SK-MEL-5 (cell line): Measurements from ENCODE around the gene ANKH. TPM values are rescaled to one million over a fixed set of nuclear protein-coding genes. Genes with fewer than 3 reads are reported as not detected.

Source experiments
- DNase-seq: peaks from one replicate; pipeline ENCODE4 v3.0.0-alpha.2; 2016; ENCODE audit warnings: low read depth, low spot score
- in situ Hi-C: cut with HindIII; loops from 2 replicates; pipeline ENCODE4 v1.10.0; 2016; ENCODE audit warnings: low sequenced_read_pairs, high pct_unique_total_duplicates, low pct_unique_long_range_greater_than_20kb
- total RNA-seq: library from RNA; depleted of rRNA; stranded (reverse); fragments of >200 nt; shearing (Covaris generic); gene quantifications from 2 replicates; pipeline ENCODE4 v1.2.3, GENCODE V29; 2014

Gene ANKH
- total RNA-seq, 1 experiment from 2014 or later, result 35.0 TPM

GRCh38 chr5:14741131-14741530 is 130.4 kb downstream of the ANKH start:
- DNase-seq, result no peak
- in situ Hi-C loops, result no loop called here

GRCh38 chr5:14739981-14740380 is 131.6 kb downstream of the ANKH start:
- in situ Hi-C loops, result no loop called here
- DNase-seq, result no peak

GRCh38 chr5:14739538-14739937 is 132.0 kb downstream of the ANKH start:
- in situ Hi-C loops, result no loop called here
- DNase-seq, result peak; percentile 15

GRCh38 chr5:14738050-14738449 is 133.5 kb downstream of the ANKH start:
- DNase-seq, result peak; percentile 30
- in situ Hi-C loops, result no loop called here

- in situ Hi-C loops, result no loop called here
- DNase-seq, result no peak
Measured at GRCh38 chr5:14737291-14737690, 134.3 kb downstream of the ANKH start.

GRCh38 chr5:14735944-14736343 is 135.6 kb downstream of the ANKH start:
- peak; percentile 38 for DNase-seq
- in situ Hi-C loops, result no loop called here

- in situ Hi-C loops, result no loop called here
- DNase-seq, result no peak
Measured at GRCh38 chr5:14734396-14734795, 137.2 kb downstream of the ANKH start.

GRCh38 chr5:14733661-14734060 is 137.9 kb downstream of the ANKH start:
- in situ Hi-C loops, result no loop called here
- no peak for DNase-seq

GRCh38 chr5:14732991-14733390 is 138.6 kb downstream of the ANKH start:
- no peak for DNase-seq
- in situ Hi-C loops, result no loop called here

- in situ Hi-C loops, result no loop called here
Measured at GRCh38 chr5:14730881-14731280, 140.7 kb downstream of the ANKH start.

GRCh38 chr5:14730466-14730865 is 141.1 kb downstream of the ANKH start:
- in situ Hi-C loops, result no loop called here
- no peak for DNase-seq

More at GRCh38 chr5:14730881-14731280, 140.7 kb downstream of the ANKH start:
- DNase-seq, result no peak

GRCh38 chr5:14729448-14730385 is 141.9 kb downstream of the ANKH start:
- DNase-seq, result no peak
- in situ Hi-C loops, result no loop called here

- in situ Hi-C loops, result no loop called here
- DNase-seq, result peak; percentile 55
Measured at GRCh38 chr5:14728459-14728938, 143.1 kb downstream of the ANKH start.

GRCh38 chr5:14727928-14728458 is 143.6 kb downstream of the ANKH start:
- in situ Hi-C loops, result no loop called here
- DNase-seq, result peak; percentile 9

GRCh38 chr5:14727428-14727865 is 144.1 kb downstream of the ANKH start:
- DNase-seq, result peak; percentile 90
- in situ Hi-C loops, result no loop called here

- no peak for DNase-seq
Measured at GRCh38 chr5:14726066-14726838, 145.3 kb downstream of the ANKH start.

GRCh38 chr5:14724633-14725032 is 146.9 kb downstream of the ANKH start:
- in situ Hi-C loops, result loop anchor here (25.0 kb wide), 1 partner anchor 288 kb away; no protein-coding TSS in a partner anchor
- no peak for DNase-seq

More at GRCh38 chr5:14726066-14726838, 145.3 kb downstream of the ANKH start:
- in situ Hi-C loops, result no loop called here

- in situ Hi-C loops, result loop anchor here (25.0 kb wide), 1 partner anchor 289 kb away; no protein-coding TSS in a partner anchor
- DNase-seq, result no peak
Measured at GRCh38 chr5:14723701-14724132, 147.9 kb downstream of the ANKH start.
